ENCODE data around the gene EML4. TPM values are rescaled to one million over a fixed set of nuclear protein-coding genes. Genes with fewer than 3 reads are reported as not detected.

EML4 gene
- total and polyA plus RNA-seq, 9 of the 15 experiments (the other 6 are each of a cell fraction or from before 2014, with no cell fraction given): 14.7 to 48.3 (median 36.5) TPM

DNA sequence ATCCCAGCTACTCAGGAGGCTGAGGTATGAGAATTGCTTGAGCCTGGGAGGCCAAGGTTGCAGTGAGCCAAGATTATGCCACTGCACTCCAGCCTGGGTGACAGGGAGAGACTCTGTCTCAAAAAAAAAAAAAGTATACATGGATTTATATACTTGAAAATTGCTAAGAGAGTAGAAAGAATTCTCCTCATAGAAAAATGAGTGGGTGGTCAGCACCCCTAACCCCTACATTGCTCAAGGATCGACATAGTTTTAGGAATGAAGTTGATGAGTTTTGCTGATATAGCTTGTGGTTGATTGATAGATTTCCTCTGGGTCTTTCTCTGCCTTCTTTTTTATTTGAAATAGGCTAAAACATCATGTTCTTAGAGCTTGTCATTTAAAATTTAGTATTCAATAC lies 58.9 kb downstream of the EML4 start:
- ATAC-seq: no peak
- no TSS peak for BruUV-seq (replicated peaks)
- intact Hi-C loops (cut with micrococcal nuclease) (no loop called here), in situ Hi-C loops (cut with MboI) (no loop called here)
- FAIRE-seq: no peak
- DNase-seq (ENCODE audit: extremely low read depth in 1 of 4, low spot score in 3 of 4): no peak
- H3K27me3 ChIP-seq (ENCODE audit: control insufficient read depth in 2 of 2, insufficient read depth in 2 of 2, low read length in 2 of 2): no peaks in the 10 kb centered on the region
- H4K20me1 ChIP-seq (replicated peaks; ENCODE audit: control insufficient read depth, insufficient read depth, low read length): peaks cover 4% of the 10 kb centered on the region
- TF ChIP-seq ZNF175 (CRISPR knock-in tag; IDR thresholded peaks at IDR 0.05; ENCODE audit: low read depth): no peak
- TF ChIP-seq ZNF511 (CRISPR knock-in tag; IDR thresholded peaks at IDR 0.05): no peak
- TF ChIP-seq ZNF239 (CRISPR knock-in tag; IDR thresholded peaks at IDR 0.05): no peak
- no peak for TF ChIP-seq RFX7 (CRISPR knock-in tag; IDR thresholded peaks at IDR 0.05)
- TF ChIP-seq HLTF (IDR thresholded peaks at IDR 0.05): no peak
- ChIA-PET CTCF (ENCODE audit: low intra/inter-chr PET ratio) (no interaction called here), POLR2A (interaction anchor here (0.6 kb wide), 1 partner anchor 10 kb away, joined by 3 read pairs; no protein-coding TSS in a partner anchor)
- H3K9me1 ChIP-seq (ENCODE audit: control insufficient read depth, insufficient read depth, low read length): no peaks in the 10 kb centered on the region
- H3K9ac ChIP-seq (ENCODE audit: insufficient read depth in 1 of 2, low read depth in 2 of 2, low read length in 2 of 2): no peak overlapping the region
- H3K9me3 ChIP-seq (replicated peaks; ENCODE audit: control insufficient read depth, insufficient read depth, low read depth, low read length): no peaks in the 10 kb centered on the region
- WGBS (ENCODE audit: insufficient coverage, low coverage, missing lambda C conversion rate): 62% methylated on average over 1 of the region's 1 CpG
- no peak overlapping the region for H3K4me2 ChIP-seq (ENCODE audit: insufficient read depth, low read length)
- peaks cover 7% of the 10 kb centered on the region; the same call in 2 of the 3 replicates for H3K79me2 ChIP-seq (ENCODE audit: control insufficient read depth, insufficient read depth, low read length)
- H3K4me1 ChIP-seq (replicated peaks in 1 of 2; ENCODE audit: control insufficient read depth in 2 of 2, insufficient read depth in 2 of 2, low read length in 2 of 2): no peaks in the 10 kb centered on the region
- H3K4me3 ChIP-seq: no peak overlapping the region
- H3K36me3 ChIP-seq (ENCODE audit: control insufficient read depth, insufficient read depth, low read length): no peaks in the 10 kb centered on the region
- H3K27ac ChIP-seq (ENCODE audit: extremely low read depth, low read depth, low read length): no peak overlapping the region
- no peak overlapping the region for H2AFZ ChIP-seq (ENCODE audit: low read depth, low read length)

DNA sequence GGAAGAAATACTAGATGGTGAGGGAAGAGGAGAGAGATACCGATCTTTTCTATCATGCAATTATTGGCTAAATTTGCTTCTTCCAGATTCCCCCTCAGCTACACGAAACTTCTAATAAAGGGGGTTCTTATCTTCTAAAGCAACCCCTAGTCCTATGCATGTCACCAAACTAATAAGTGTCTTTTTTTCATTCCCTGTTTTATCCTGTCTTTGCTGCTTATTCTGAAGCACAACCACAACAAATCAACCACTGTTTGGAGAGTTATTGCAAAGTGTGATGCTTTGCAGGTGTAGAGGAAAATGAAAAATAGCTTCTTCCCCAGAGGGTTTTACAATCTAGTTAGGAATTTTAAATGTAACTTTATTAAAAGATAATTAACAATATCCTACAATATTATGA lies 60.8 kb downstream of the EML4 start:
- Histone ChIP-seq H3K4me2 (ENCODE audit: insufficient read depth, low read length) (no peak overlapping the region), H3K27ac (ENCODE audit: extremely low read depth, low read depth, low read length) (no peak overlapping the region), H3K4me1 (replicated peaks in 1 of 2; ENCODE audit: control insufficient read depth in 2 of 2, insufficient read depth in 2 of 2, low read length in 2 of 2) (no peaks in the 10 kb centered on the region), H4K20me1 (replicated peaks; ENCODE audit: control insufficient read depth, insufficient read depth, low read length) (peaks cover 4% of the 10 kb centered on the region), H3K9me3 (replicated peaks; ENCODE audit: control insufficient read depth, insufficient read depth, low read depth, low read length) (no peaks in the 10 kb centered on the region), H3K27me3 (ENCODE audit: control insufficient read depth in 2 of 2, insufficient read depth in 2 of 2, low read length in 2 of 2) (no peaks in the 10 kb centered on the region), H2AFZ (ENCODE audit: low read depth, low read length) (no peak overlapping the region), H3K4me3 (no peak overlapping the region), H3K9ac (ENCODE audit: insufficient read depth in 1 of 2, low read depth in 2 of 2, low read length in 2 of 2) (no peak overlapping the region), H3K79me2 (ENCODE audit: control insufficient read depth, insufficient read depth, low read length) (peaks cover 6% of the 10 kb centered on the region; the same call in 2 of the 3 replicates), H3K9me1 (ENCODE audit: control insufficient read depth, insufficient read depth, low read length) (no peaks in the 10 kb centered on the region), H3K36me3 (ENCODE audit: control insufficient read depth, insufficient read depth, low read length) (no peaks in the 10 kb centered on the region)
- DNase-seq (ENCODE audit: extremely low read depth in 1 of 4, low spot score in 3 of 4): no peak
- ATAC-seq: no peak
- POLR2A ChIA-PET: interaction anchor here (0.7 kb wide), 1 partner anchor 44 kb away, joined by 3 read pairs; no protein-coding TSS in a partner anchor
- intact Hi-C loops (cut with micrococcal nuclease) (no loop called here), in situ Hi-C loops (cut with MboI) (no loop called here)
- BruUV-seq (replicated peaks): no TSS peak
- CTCF ChIA-PET (ENCODE audit: low intra/inter-chr PET ratio): no interaction called here
- WGBS (ENCODE audit: insufficient coverage, low coverage, missing lambda C conversion rate): 71% methylated on average over 2 of the region's 2 CpGs
- TF ChIP-seq SETDB1 (IDR thresholded peaks at IDR 0.05; ENCODE audit: low read length): no peak
- no peak for TF ChIP-seq CBFA2T2 (conservative IDR thresholded peaks at IDR 0.05)
- no peak for TF ChIP-seq FOXJ3 (CRISPR knock-in tag; IDR thresholded peaks at IDR 0.05)
- TF ChIP-seq PHF21A (IDR thresholded peaks at IDR 0.05; ENCODE audit: borderline replicate concordance, low read depth): no peak
- TF ChIP-seq ZFPM2 (CRISPR knock-in tag; IDR thresholded peaks at IDR 0.05): no peak
- no peak for FAIRE-seq
